Ishikawa (cell line): ENCODE results near the gene RNF213.

Source experiments
- CREB1 ChIP-seq: IDR thresholded peaks from 2 replicates; pipeline ENCODE4 v1.6.1; 2012; ENCODE audit warnings: low read depth
- TCF12 ChIP-seq: IDR thresholded peaks from 2 replicates; pipeline ENCODE4 v1.6.1; 2012; ENCODE audit warnings: low read depth
- YY1 ChIP-seq: IDR thresholded peaks from 2 replicates; pipeline ENCODE4 v1.6.1; 2012; ENCODE audit warnings: low read depth

- no peak for TF ChIP-seq YY1
- no peak for TF ChIP-seq CREB1
- no peak for TF ChIP-seq TCF12
Observed at GRCh38 chr17:80264205-80265075, 3.8 kb downstream of the RNF213 start.
